ENCODE data around the gene TRIM72. TPM values are rescaled to one million over a fixed set of nuclear protein-coding genes. Genes with fewer than 3 reads are reported as not detected.

The TRIM72 gene
- total and polyA plus RNA-seq, 9 of the 15 experiments (the other 6 are each of a cell fraction or from before 2014, with no cell fraction given), result under 0.01 TPM; not detected in 8

- H3K36me3 ChIP-seq (ENCODE audit: control insufficient read depth, insufficient read depth, low read length), result no peaks in the 10 kb centered on the region
- in situ Hi-C loops (cut with MboI) (no loop called here), intact Hi-C loops (cut with micrococcal nuclease) (no loop called here)
- peaks cover 28 to 29% of the 10 kb centered on the region in 2 experiments for H3K4me1 ChIP-seq (replicated peaks in 1 of 2; ENCODE audit: control insufficient read depth in 2 of 2, insufficient read depth in 2 of 2, low read length in 2 of 2)
- H2AFZ ChIP-seq (ENCODE audit: low read depth, low read length), result no peak overlapping the region
- no peak for ATAC-seq
- peak overlapping the region in 1 of 2 experiments; percentile 62; a peak in 1 of 4 replicates for H3K9ac ChIP-seq (ENCODE audit: insufficient read depth in 1 of 2, low read depth in 2 of 2, low read length in 2 of 2)
- TF ChIP-seq ZFPM2 (CRISPR knock-in tag; IDR thresholded peaks at IDR 0.05), result no peak
- no peak for TF ChIP-seq TEAD4 (IDR thresholded peaks at IDR 0.05; ENCODE audit: low read length)
- no peak for TF ChIP-seq TEAD4 (CRISPR knock-in tag; IDR thresholded peaks at IDR 0.05; ENCODE audit: borderline replicate concordance)
- TF ChIP-seq E2F4 (CRISPR knock-in tag; IDR thresholded peaks at IDR 0.05; ENCODE audit: low read depth), result no peak
- no peak for TF ChIP-seq ARID2 (IDR thresholded peaks at IDR 0.05)
- H3K4me3 ChIP-seq, result no peak overlapping the region
- no peaks in the 10 kb centered on the region for H3K9me1 ChIP-seq (ENCODE audit: control insufficient read depth, insufficient read depth, low read length)
- no peaks in the 10 kb centered on the region for H3K9me3 ChIP-seq (replicated peaks; ENCODE audit: control insufficient read depth, insufficient read depth, low read depth, low read length)
- no peaks in the 10 kb centered on the region for H4K20me1 ChIP-seq (replicated peaks; ENCODE audit: control insufficient read depth, insufficient read depth, low read length)
- no peak for FAIRE-seq
- 52% methylated on average over 8 of the region's 8 CpGs for WGBS (ENCODE audit: insufficient coverage, low coverage, missing lambda C conversion rate)
- BruUV-seq (replicated peaks), result no TSS peak
- H3K27ac ChIP-seq (ENCODE audit: extremely low read depth, low read depth, low read length), result no peak overlapping the region
- CTCF ChIA-PET (ENCODE audit: low intra/inter-chr PET ratio), result no interaction called here
- POLR2A ChIA-PET, result interaction anchor here (0.5 kb wide), 2 partner anchors 74 to 181 kb away, joined by 3 read pairs; no protein-coding TSS in a partner anchor
- H3K27me3 ChIP-seq (ENCODE audit: control insufficient read depth in 2 of 2, insufficient read depth in 2 of 2, low read length in 2 of 2), result no peaks in the 10 kb centered on the region
- no peaks in the 10 kb centered on the region for H3K79me2 ChIP-seq (ENCODE audit: control insufficient read depth, insufficient read depth, low read length)
- peak in 1 of 4 experiments; percentile 3 for DNase-seq (ENCODE audit: extremely low read depth in 1 of 4, low spot score in 3 of 4)
- no peak overlapping the region for H3K4me2 ChIP-seq (ENCODE audit: insufficient read depth, low read length)
Observed at GRCh38 chr16:31256466-31256865, 42.5 kb downstream of the TRIM72 start.

- Histone ChIP-seq H3K27ac (ENCODE audit: extremely low read depth, low read depth, low read length) (no peak overlapping the region), H3K4me3 (no peak overlapping the region), H4K20me1 (replicated peaks; ENCODE audit: control insufficient read depth, insufficient read depth, low read length) (no peaks in the 10 kb centered on the region), H3K36me3 (ENCODE audit: control insufficient read depth, insufficient read depth, low read length) (no peaks in the 10 kb centered on the region), H3K9me1 (ENCODE audit: control insufficient read depth, insufficient read depth, low read length) (no peaks in the 10 kb centered on the region), H3K79me2 (ENCODE audit: control insufficient read depth, insufficient read depth, low read length) (no peaks in the 10 kb centered on the region), H3K9me3 (replicated peaks; ENCODE audit: control insufficient read depth, insufficient read depth, low read depth, low read length) (no peaks in the 10 kb centered on the region), H3K27me3 (ENCODE audit: control insufficient read depth in 2 of 2, insufficient read depth in 2 of 2, low read length in 2 of 2) (no peaks in the 10 kb centered on the region), H3K4me2 (ENCODE audit: insufficient read depth, low read length) (no peak overlapping the region), H2AFZ (ENCODE audit: low read depth, low read length) (no peak overlapping the region), H3K9ac (ENCODE audit: insufficient read depth in 1 of 2, low read depth in 2 of 2, low read length in 2 of 2) (no peak overlapping the region), H3K4me1 (replicated peaks in 1 of 2; ENCODE audit: control insufficient read depth in 2 of 2, insufficient read depth in 2 of 2, low read length in 2 of 2) (peaks cover 19 to 21% of the 10 kb centered on the region in 2 experiments)
- POLR2A ChIA-PET, result interaction anchor here (0.8 to 1.7 kb wide), 3 partner anchors 11 to 57 kb away, joined by 4 to 11 read pairs (median 5); no protein-coding TSS in a partner anchor
- TF ChIP-seq ZKSCAN1 (IDR thresholded peaks at IDR 0.05; ENCODE audit: low read depth, low read length) (no peak), ARHGAP35 (IDR thresholded peaks at IDR 0.05; ENCODE audit: partially characterized antibody) (no peak), WHSC1 (IDR thresholded peaks at IDR 0.05; ENCODE audit: low read length) (no peak), KLF10 (CRISPR knock-in tag; IDR thresholded peaks at IDR 0.05) (no peak), DPF2 (IDR thresholded peaks at IDR 0.05) (no peak), NR1H2 (CRISPR knock-in tag; IDR thresholded peaks at IDR 0.05) (no peak), SFPQ (IDR thresholded peaks at IDR 0.05; ENCODE audit: low read depth, low read length) (no peak)
- DNase-seq (ENCODE audit: extremely low read depth in 1 of 4, low spot score in 3 of 4) (no peak), ATAC-seq (no peak), FAIRE-seq (no peak)
- 69% methylated on average over 4 of the region's 4 CpGs for WGBS (ENCODE audit: insufficient coverage, low coverage, missing lambda C conversion rate)
- intact Hi-C loops (cut with micrococcal nuclease) (no loop called here), in situ Hi-C loops (cut with MboI) (no loop called here)
- CTCF ChIA-PET (ENCODE audit: low intra/inter-chr PET ratio), result no interaction called here
- BruUV-seq (replicated peaks), result no TSS peak
Observed at GRCh38 chr16:31258366-31258765, 44.4 kb downstream of the TRIM72 start.

All from K562 (cell line).